Gastroesophageal sphincter (tissue), 4 donors: ENCODE results near the gene CCL15. TPM values are rescaled to one million over a fixed set of nuclear protein-coding genes. Genes with fewer than 3 reads are reported as not detected.

Source experiments
- ATAC-seq: fragments of 150-250 bp; one replicate; pipeline ENCODE4 v1.9.1; 2016; ENCODE audit warnings: mild to moderate bottlenecking, moderate library complexity
- H3K27ac ChIP-seq, 4 donors: fragments of 200-600 bp; sonication (generic) in 3 of 4; 1 replicate in 3 of 4; 2 replicates in 1 of 4; pipeline ENCODE4 v1.5.1; 2016 to 2019
- H3K27me3 ChIP-seq: fragments of 200-600 bp; sonication (generic); one replicate; pipeline ENCODE4 v1.5.1; 2019
- H3K36me3 ChIP-seq, 2 donors: fragments of 200-600 bp; sonication (generic); one replicate each; pipeline ENCODE4 v1.5.1; 2019; ENCODE audit warnings: control low read depth in 1 of 2
- H3K4me1 ChIP-seq, 3 donors: fragments of 200-600 bp; sonication (generic); 1 replicate in 2 of 3; 2 replicates in 1 of 3; pipeline ENCODE4 v1.5.1; 2016 to 2019; ENCODE audit warnings: control low read depth in 2 of 3
- H3K4me3 ChIP-seq, 2 donors: fragments of 200-600 bp; sonication (generic); one replicate each; pipeline ENCODE4 v1.5.1; 2019; ENCODE audit warnings: mild to moderate bottlenecking in 1 of 2, moderate library complexity in 1 of 2
- H3K9me3 ChIP-seq, 3 donors: fragments of 200-600 bp; sonication (generic); one replicate each; pipeline ENCODE4 v1.5.1; 2017 to 2019; ENCODE audit warnings: control low read depth in 2 of 3
- EP300 ChIP-seq: sonication (generic); formaldehyde crosslinking; IDR thresholded peaks from one replicate; pipeline ENCODE4 v1.6.1; 2017; ENCODE audit warnings: antibody characterized with exemption, mild to moderate bottlenecking
- POLR2A ChIP-seq, 2 donors: fragments of 450-650 bp; IDR thresholded peaks; one replicate each; pipeline ENCODE4 v1.6.1; 2017; ENCODE audit warnings: antibody characterized with exemption in 2 of 2, mild to moderate bottlenecking in 2 of 2, moderate library complexity in 1 of 2
- POLR2AphosphoS5 ChIP-seq: sonication (generic); formaldehyde crosslinking; IDR thresholded peaks from one replicate; pipeline ENCODE4 v1.6.1; 2017; ENCODE audit warnings: antibody characterized with exemption
- WGBS, 2 donors: methylation state at CpG; one replicate each; pipeline ENCODE4 v1.1.5; 2018; ENCODE audit warnings: low coverage in 1 of 2; 5-methylcytosine and 5-hydroxymethylcytosine counted together
- total RNA-seq, 4 donors: library from RNA; depleted of rRNA; stranded (reverse); fragments of >200 nt; gene quantifications; one replicate each; pipeline ENCODE4 v1.1.0, GENCODE V29; 2016
- TF ChIP-seq, protein P1 (sequence below), 4 experiments: fragments of 200-600 bp in 2 of 4; fragments of 450-650 bp in 2 of 4; sonication (generic) in 1 of 4; IDR thresholded peaks; one replicate each; pipeline ENCODE4 v1.5.1; 2017 to 2019; ENCODE audit warnings: antibody characterized with exemption in 4 of 4, mild to moderate bottlenecking in 2 of 4, moderate library complexity in 2 of 4

CCL15 gene
- total RNA-seq, 4 donors from 2014 or later: not detected

- Histone ChIP-seq H3K4me1 (peaks cover 0 to 5% (median 0%) of the 10 kb centered on the region in 3 donors), H3K9me3 (no peaks in the 10 kb centered on the region), H3K4me3 (no peak overlapping the region), H3K27ac (no peak overlapping the region), H3K27me3 (peaks cover 11% of the 10 kb centered on the region), H3K36me3 (no peaks in the 10 kb centered on the region)
- TF ChIP-seq, protein P1, sequence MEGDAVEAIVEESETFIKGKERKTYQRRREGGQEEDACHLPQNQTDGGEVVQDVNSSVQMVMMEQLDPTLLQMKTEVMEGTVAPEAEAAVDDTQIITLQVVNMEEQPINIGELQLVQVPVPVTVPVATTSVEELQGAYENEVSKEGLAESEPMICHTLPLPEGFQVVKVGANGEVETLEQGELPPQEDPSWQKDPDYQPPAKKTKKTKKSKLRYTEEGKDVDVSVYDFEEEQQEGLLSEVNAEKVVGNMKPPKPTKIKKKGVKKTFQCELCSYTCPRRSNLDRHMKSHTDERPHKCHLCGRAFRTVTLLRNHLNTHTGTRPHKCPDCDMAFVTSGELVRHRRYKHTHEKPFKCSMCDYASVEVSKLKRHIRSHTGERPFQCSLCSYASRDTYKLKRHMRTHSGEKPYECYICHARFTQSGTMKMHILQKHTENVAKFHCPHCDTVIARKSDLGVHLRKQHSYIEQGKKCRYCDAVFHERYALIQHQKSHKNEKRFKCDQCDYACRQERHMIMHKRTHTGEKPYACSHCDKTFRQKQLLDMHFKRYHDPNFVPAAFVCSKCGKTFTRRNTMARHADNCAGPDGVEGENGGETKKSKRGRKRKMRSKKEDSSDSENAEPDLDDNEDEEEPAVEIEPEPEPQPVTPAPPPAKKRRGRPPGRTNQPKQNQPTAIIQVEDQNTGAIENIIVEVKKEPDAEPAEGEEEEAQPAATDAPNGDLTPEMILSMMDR (IDR thresholded peaks at IDR 0.05): no peak
- TF ChIP-seq POLR2A (IDR thresholded peaks at IDR 0.05): no peak
- no peak for TF ChIP-seq POLR2AphosphoS5
- no peak for TF ChIP-seq EP300
- ATAC-seq: no peak
- 67 to 100% methylated on average over 1 of the region's 3 CpGs for WGBS, 2 donors
These were observed 18.8 kb downstream of the CCL15 start for GRCh38 chr17:35982409-35983191.

DNA sequence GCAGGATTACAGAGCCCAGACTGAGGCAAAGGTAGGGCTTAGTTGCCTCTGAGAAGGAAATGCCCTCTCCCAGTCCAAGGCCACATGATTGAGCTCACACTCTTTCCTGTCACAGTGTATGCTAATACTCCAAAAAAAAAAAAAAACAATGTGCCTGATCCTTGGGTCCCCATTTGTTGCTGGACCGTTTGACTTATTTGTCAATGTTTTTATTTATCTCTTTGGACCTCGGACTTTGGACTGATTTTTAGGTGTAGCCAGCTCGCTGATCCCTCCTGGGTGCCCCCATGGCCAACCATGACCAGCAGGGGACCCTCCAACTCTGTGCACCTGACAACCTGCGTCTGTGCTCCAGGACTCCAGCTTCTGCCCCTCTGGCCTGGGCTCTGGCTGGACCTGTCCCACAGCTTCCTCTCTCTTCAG lies 19.4 kb downstream of the CCL15 start:
- 65 to 80% methylated on average over 1 to 2 of the region's 4 CpGs for WGBS, 2 donors
- Histone ChIP-seq H3K36me3 (no peaks in the 10 kb centered on the region), H3K27me3 (peaks cover 18% of the 10 kb centered on the region), H3K27ac (no peak overlapping the region), H3K9me3 (no peaks in the 10 kb centered on the region), H3K4me1 (no peaks in the 10 kb centered on the region), H3K4me3 (no peak overlapping the region)
- TF ChIP-seq EP300 (no peak), POLR2AphosphoS5 (no peak), POLR2A (IDR thresholded peaks at IDR 0.05) (no peak)
- TF ChIP-seq, protein P1 (IDR thresholded peaks at IDR 0.05): no peak
- no peak for ATAC-seq

DNA sequence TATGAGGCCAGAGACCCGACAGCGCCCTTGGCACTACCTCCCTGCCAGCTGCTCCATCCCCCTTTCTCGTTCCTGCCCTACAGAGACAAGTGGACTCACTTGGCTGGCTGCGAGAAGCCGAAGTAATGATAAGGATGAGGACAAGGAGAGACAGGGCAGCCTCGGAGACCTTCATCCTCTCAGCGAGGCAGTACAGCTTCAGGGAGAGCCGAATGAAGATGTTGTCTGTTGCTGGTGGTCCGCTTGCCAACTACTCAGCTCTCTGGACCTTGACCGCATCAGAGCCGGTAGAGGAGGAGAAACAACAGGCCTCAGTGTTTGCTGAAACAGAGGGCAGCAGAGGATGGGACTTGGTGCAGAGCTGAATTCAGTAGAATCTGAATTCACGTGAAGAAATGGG lies 20.1 kb downstream of the CCL15 start, which contains the start of gene CCL16:
Gene CCL16, minus strand, starts transcription at position 252 of the 400 bp plus-strand sequence. Its CDS starts 77 bp downstream, at position 175.
- Histone ChIP-seq H3K36me3 (no peaks in the 10 kb centered on the region), H3K9me3 (no peaks in the 10 kb centered on the region), H3K27ac (no peak within 1 kb of the TSS), H3K4me3 (no peak within 1 kb of the TSS), H3K27me3 (peaks cover 21% of the 10 kb centered on the region), H3K4me1 (no peaks in the 10 kb centered on the region)
- WGBS, 2 donors: 78 to 80% methylated on average over 2 to 5 of the region's 12 CpGs
- TF ChIP-seq, protein P1 (IDR thresholded peaks at IDR 0.05): no peak
- no peak for TF ChIP-seq EP300
- TF ChIP-seq POLR2A (IDR thresholded peaks at IDR 0.05): no peak
- no peak for TF ChIP-seq POLR2AphosphoS5
- ATAC-seq: no peak

- TF ChIP-seq POLR2A (IDR thresholded peaks at IDR 0.05): no peak
- TF ChIP-seq, protein P1 (IDR thresholded peaks at IDR 0.05): no peak
- no peak for TF ChIP-seq POLR2AphosphoS5
- TF ChIP-seq EP300: no peak
- 93% methylated on average over 2 of the region's 3 CpGs; no CpG with 5 or more reads in 1 of the 2 donors for WGBS, 2 donors
- Histone ChIP-seq H3K4me3 (no peak overlapping the region), H3K4me1 (no peaks in the 10 kb centered on the region), H3K36me3 (no peaks in the 10 kb centered on the region), H3K9me3 (no peaks in the 10 kb centered on the region), H3K27me3 (peaks cover 21% of the 10 kb centered on the region), H3K27ac (no peak overlapping the region)
- ATAC-seq: no peak
These were observed 23.0 kb downstream of the CCL15 start for GRCh38 chr17:35978346-35978745.

- peaks cover 0 to 6% (median 0%) of the 10 kb centered on the region in 3 donors for H3K4me1 ChIP-seq
- no peak overlapping the region for H3K4me3 ChIP-seq
- WGBS, 2 donors: 86% methylated on average over 1 of the region's 7 CpGs; no CpG with 5 or more reads in 1 of the 2 donors
- no peak for ATAC-seq
- no peaks in the 10 kb centered on the region for H3K36me3 ChIP-seq
- no peak for TF ChIP-seq EP300
- no peaks in the 10 kb centered on the region for H3K9me3 ChIP-seq
- peaks cover 21% of the 10 kb centered on the region for H3K27me3 ChIP-seq
- H3K27ac ChIP-seq: no peak overlapping the region
These were observed 23.8 kb downstream of the CCL15 start for GRCh38 chr17:35977509-35977908.
